PC-3 (cell line): Measurements from ENCODE around the gene NUDT8.

Experiments
- EZH2 ChIP-seq: fragments of 300-600 bp; sonication (generic); IDR thresholded peaks from one replicate; pipeline ENCODE4 v1.6.1; 2017; ENCODE audit warnings: antibody characterized with exemption, mild to moderate bottlenecking, low read length; ENCODE audit not compliant: unreplicated experiment
- EZH2phosphoT487 ChIP-seq: fragments of 300-600 bp; sonication (generic); IDR thresholded peaks from 2 replicates; pipeline ENCODE4 v1.6.1; 2018; ENCODE audit warnings: mild to moderate bottlenecking, antibody characterized with exemption, low read length, borderline replicate concordance
- TF ChIP-seq, protein P1 (sequence below): fragments of 300-600 bp; sonication (generic); conservative IDR thresholded peaks from 2 replicates; pipeline ENCODE4 v1.5.1; 2017; ENCODE audit warnings: antibody characterized with exemption, low read depth, mild to moderate bottlenecking, low read length

DNA sequence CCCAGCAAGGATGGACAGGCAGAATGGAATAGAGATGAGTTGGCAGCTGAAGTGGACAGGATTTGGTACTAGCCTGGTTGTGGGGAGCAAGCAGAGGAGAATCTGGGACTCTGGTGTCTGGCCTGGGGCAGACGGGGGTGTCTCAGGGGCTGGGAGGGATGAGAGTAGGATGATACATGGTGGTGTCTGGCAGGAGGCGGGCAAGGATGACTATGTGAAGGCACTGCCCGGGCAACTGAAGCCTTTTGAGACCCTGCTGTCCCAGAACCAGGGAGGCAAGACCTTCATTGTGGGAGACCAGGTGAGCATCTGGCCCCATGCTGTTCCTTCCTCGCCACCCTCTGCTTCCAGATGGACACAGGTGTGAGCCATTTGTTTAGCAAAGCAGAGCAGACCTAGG lies 43.8 kb downstream of the NUDT8 start:
- no peak for TF ChIP-seq EZH2
- TF ChIP-seq, protein P1, sequence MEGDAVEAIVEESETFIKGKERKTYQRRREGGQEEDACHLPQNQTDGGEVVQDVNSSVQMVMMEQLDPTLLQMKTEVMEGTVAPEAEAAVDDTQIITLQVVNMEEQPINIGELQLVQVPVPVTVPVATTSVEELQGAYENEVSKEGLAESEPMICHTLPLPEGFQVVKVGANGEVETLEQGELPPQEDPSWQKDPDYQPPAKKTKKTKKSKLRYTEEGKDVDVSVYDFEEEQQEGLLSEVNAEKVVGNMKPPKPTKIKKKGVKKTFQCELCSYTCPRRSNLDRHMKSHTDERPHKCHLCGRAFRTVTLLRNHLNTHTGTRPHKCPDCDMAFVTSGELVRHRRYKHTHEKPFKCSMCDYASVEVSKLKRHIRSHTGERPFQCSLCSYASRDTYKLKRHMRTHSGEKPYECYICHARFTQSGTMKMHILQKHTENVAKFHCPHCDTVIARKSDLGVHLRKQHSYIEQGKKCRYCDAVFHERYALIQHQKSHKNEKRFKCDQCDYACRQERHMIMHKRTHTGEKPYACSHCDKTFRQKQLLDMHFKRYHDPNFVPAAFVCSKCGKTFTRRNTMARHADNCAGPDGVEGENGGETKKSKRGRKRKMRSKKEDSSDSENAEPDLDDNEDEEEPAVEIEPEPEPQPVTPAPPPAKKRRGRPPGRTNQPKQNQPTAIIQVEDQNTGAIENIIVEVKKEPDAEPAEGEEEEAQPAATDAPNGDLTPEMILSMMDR: no peak
- no peak for TF ChIP-seq EZH2phosphoT487
